ENCODE measurements around the gene HOTAIR. TPM values are rescaled to one million over a fixed set of nuclear protein-coding genes. Genes with fewer than 3 reads are reported as not detected.

The HOTAIR gene
- polyA plus RNA-seq, 4 donors = 0.96 to 2.3 (median 1.8) TPM

- no peak for DNase-seq (ENCODE audit: low read depth in 4 of 4, low spot score in 2 of 4)
These were observed 11.1 kb downstream of the HOTAIR start for GRCh38 chr12:53963434-53964314.

- no peak for DNase-seq (ENCODE audit: low read depth in 4 of 4, low spot score in 2 of 4)
These were observed 11.7 kb downstream of the HOTAIR start for GRCh38 chr12:53963005-53963404.

DNA sequence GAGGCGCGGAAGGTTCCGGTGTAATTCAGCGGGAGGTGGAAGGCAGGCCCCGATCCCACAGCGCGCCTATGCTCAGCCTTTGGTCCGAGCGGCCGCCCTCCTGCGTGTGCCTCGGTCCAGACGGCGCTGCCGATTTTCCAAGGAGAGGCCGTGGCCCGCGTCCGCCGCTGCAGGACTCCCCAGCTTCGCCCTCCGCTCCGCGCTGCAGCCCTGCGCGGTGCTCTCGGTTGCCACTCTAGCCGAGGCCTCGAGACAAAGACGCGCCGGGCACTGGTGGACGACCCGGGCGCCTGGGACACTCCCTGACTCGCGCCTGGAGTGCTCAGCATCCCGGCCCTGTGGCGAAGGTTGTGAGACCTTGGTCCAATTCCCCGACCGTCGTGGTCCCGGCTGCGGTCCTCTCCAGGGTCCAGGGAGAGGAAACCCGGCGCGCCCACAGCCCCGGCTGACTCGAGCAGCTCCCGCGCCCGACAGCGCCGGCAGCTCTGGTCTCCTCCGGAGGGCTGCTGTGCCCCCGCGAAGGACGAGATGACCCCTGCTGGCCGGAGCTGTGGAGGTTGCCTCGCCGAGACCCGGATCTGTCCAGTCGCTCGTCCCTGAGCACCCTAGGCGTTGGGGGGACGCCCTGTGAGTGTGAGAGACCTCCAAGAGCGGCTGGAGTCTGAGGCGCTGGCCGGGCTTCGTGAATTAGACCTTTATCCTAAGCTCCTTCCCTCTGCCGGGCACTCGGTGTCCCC is 13.6 kb downstream of the HOTAIR start:
- DNase-seq (ENCODE audit: low read depth in 4 of 4, low spot score in 2 of 4) = no peak

GRCh38 chr12:53960187-53961024 is 14.3 kb downstream of the HOTAIR start:
- DNase-seq (ENCODE audit: low read depth in 4 of 4, low spot score in 2 of 4) = no peak

DNA sequence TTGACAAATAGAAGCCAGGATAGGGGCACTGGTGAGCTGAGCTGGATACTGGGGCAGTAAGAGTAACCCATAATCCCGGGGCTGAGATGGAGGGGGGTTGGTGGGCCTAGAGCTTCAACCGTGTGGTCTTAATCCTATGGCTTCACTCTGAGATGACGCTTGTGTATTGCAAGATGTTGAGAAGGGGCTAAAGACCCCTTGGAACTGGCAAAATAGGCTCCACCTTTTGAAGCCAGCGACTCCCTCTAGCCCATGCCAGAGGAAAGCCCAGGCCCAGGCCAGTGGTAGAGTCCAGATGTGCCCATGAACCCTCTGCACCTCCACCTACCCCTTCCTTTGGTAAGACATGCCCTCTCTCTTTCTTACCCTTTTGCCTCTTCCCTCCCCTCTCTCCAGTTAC is 15.4 kb downstream of the HOTAIR start:
- no peak for DNase-seq (ENCODE audit: low read depth in 4 of 4, low spot score in 2 of 4)

GRCh38 chr12:53958128-53958527 is 16.6 kb downstream of the HOTAIR start:
- no peak for DNase-seq (ENCODE audit: low read depth in 4 of 4, low spot score in 2 of 4)

DNA sequence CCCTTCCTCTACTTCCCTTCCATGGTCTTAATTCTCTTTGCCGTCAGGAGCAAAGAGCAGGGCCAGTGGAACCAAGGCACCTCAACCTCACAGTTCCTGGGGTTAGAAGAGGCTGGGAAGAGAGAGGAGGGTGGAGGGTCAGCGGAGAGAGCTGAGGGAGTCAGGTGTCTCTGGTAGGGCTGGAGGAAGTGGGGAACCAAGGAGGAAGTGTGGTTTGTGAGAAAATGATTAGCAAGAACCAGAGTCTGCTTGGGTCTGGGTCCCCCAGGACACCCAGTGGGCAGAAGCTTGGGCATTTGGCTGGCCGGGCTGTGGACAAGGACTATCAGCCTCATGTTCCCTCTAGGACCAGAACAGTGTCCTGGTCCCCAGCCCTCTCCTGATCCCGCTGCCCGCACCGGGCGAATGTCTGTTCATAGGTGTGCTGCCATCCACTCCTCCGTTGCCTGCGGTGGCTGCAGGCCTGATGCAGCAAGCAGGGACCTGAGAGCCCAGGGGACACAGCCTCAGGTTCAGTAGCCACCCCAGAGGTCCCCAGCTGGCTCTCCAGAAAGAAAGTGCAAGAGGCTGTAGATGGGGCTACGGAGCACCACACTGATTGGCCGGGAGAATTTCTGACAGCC is 17.7 kb downstream of the HOTAIR start:
- no peak for DNase-seq (ENCODE audit: low read depth in 4 of 4, low spot score in 2 of 4)

GRCh38 chr12:53956251-53956887 is 18.4 kb downstream of the HOTAIR start:
- no peak for DNase-seq (ENCODE audit: low read depth in 4 of 4, low spot score in 2 of 4)

DNA sequence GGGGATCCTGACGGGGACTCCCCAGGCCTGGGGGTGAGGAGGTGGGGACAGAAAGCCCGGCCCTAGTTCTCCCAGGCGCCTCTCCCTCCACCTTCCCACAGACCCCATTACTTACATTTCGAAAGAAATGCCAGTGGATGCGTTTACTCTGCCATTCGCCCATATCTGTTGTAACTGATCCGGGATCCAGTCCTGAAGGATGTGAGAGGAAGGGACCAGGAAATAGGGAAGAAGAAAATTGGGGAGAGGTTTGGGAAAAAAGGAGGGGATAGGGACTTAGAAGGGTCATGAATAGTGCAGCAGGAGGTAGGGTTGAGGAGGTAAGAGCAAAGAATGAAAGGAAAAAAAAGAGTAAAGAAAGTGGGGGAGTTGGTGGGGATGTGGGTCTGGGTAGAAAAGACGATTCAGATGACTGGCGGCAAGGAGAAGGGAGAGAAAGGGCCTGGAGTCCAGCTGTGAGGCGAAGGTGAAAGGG is 18.9 kb downstream of the HOTAIR start:
- no peak for DNase-seq (ENCODE audit: low read depth in 4 of 4, low spot score in 2 of 4)

DNA sequence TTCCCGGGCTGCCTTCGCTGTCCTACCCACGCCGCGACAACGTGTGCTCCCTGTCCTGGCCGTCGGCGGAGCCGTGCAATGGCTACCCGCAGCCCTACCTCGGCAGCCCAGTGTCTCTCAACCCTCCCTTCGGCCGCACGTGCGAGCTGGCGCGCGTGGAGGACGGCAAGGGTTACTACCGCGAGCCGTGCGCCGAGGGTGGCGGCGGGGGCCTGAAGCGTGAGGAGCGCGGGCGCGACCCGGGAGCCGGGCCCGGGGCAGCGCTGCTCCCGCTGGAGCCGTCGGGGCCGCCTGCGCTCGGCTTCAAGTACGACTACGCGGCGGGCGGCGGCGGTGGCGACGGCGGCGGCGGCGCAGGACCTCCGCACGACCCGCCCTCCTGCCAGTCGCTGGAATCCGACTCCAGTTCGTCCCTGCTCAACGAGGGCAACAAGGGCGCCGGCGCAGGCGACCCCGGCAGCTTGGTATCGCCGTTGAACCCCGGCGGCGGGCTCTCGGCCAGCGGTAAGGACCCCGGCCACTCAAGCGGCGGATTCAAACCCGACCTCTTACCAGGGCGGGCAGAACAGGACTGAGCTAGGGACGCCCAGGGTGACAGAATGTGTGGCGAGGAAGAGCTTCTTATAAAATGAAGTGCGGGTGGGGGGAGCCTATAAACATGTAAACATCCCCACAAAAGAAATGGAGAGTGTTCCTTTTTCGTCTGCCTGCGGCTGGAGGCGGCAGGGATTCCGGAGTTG is 19.5 kb downstream of the HOTAIR start:
- DNase-seq (ENCODE audit: low read depth in 4 of 4, low spot score in 2 of 4) = no peak

GRCh38 chr12:53954694-53955035 is 20.1 kb downstream of the HOTAIR start, which contains the start of gene HOXC12:
HOXC12 (plus strand) TSS chr12:53954903; CDS start chr12:53954930, 27 bp downstream.
- no peak for DNase-seq (ENCODE audit: low read depth in 4 of 4, low spot score in 2 of 4)

DNA sequence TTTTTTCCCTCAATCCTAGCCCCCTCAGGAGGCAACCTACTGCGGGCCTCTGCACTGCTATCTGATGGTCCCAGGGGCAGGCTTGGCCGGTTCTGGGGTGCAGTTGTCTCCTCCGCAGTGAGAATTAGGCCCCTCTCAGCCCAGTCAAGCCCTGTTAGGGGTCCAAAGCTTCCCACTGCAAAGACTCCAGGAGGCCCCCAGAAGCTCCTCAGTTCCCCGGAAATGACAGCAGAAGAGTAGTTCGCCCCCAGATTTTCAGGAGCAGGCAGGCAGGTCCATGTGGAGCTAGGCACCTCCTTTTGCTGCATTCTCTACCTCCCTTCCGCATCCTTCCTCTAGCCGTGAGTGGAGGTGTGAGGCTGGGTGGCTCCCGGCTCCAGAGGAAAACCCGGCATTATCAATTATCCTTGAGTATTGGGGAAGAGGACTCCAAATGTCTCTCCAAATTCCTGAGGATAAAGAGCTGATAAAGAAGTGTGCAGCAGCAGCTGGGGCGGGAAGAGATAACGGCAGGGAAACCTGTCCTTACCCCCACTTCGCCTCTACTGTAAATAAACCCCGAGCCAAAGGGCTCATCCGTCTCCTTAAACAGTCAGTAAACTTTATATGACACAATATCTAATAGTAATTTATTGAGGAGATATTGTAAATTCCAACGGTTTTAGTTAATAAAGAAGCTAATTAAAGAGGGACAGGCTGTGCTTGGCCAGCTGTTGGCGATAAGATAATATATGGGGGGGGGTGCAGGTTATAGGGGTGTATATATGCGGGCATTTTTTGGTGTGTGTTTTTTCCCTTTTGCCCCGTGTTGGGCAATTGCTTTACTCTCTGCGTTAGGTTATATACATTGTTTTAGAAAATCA is 20.7 kb downstream of the HOTAIR start:
- DNase-seq (ENCODE audit: low read depth in 4 of 4, low spot score in 2 of 4) = no peak

DNA sequence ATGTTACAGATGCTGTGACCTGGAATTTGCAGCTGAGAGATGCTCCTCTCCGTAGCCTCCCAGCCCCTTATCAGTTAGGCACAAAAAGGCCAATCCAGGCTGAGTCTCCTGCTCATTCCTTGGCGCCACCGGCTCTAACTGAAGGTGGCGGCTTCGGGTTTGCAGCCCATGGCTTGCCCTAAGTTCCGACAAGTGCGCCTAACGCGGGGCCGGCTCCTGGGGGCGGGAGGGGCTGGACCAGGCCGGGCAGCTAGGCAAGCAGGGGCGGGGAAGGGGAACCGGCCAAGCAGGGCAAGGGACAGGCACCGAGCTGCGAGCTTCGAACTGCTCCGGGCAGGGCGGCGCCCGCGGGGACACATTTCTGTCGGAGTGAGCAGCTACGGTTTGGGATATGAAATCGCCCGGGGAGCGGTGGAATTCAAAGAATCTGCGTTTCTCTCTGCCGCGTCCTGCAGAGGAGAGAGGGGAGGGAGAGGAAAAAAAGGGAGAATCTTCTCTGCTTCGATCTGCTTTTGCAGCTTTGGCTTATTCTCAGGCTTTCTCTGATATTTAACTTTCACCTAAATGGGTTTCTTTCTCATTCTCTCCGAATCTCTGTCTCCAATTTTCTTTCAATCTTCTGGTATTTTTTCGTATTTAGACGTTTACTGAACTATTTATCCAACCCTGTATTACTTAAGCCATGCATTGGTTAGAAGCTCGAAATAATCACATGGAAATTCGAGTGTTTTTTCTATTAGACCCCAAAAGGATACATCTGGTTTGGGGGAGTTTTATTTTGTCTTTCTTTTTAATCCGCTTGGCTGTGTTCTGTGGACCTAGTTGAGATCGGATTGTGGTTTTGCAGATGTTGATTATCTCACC is 21.7 kb downstream of the HOTAIR start:
- DNase-seq (ENCODE audit: low read depth in 4 of 4, low spot score in 2 of 4) = no peak

GRCh38 chr12:53952335-53952694 is 22.4 kb downstream of the HOTAIR start:
- DNase-seq (ENCODE audit: low read depth in 4 of 4, low spot score in 2 of 4) = no peak

DNA sequence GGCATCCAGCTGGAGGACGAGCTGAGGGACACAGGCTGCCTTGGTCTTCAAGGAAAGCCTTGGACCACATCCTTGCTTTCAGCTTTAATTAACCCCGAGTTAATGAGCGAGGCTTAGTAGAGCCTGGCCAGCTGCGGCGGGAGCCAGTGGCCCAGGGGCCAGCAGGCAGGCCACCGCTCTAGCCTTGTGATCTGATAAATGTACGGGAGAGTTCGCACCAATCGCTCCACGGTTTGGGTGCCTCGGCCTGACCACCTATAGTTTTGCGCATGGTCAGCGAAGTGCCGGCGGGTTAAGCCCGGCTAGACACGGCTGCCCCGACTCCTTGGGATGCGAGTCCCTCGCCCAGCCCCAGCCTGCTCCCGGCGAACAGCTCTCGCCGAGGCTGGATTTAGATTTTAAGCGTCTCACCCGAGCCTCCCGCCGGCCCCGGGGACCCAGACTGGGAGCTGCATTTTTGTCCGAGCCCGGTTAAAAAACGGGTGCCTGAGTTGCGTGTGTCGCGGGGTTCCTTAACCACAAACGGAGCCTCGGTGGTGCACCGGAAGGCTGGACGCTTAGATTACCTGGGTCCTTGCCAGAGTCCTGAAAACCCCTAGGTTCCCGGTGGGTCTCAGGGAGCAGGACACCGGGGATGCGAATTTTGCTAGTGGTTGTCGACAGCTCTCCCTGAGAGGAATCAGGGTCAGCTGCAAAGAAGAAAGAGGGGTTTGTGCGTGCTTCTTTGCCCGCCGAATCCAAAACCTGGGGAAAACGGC is 23.0 kb downstream of the HOTAIR start:
- DNase-seq (ENCODE audit: low read depth in 4 of 4, low spot score in 2 of 4) = no peak

GRCh38 chr12:53950789-53951576 is 23.8 kb downstream of the HOTAIR start:
- DNase-seq (ENCODE audit: low read depth in 4 of 4, low spot score in 2 of 4) = no peak
